GM19467 (cell line): ENCODE results near the gene VWA3A.
"Not testable (repeated sequence)": the region's sequence is repeated elsewhere in the genome, so short reads cannot be mapped to it uniquely, and the experiment has no call there.

Experiments
- ATAC-seq: cut with Tn5 transposase; IDR thresholded peaks from one replicate; pipeline ENCODE4 v1.9.1; 2021; ENCODE audit warnings: mild to moderate bottlenecking, moderate library complexity; ENCODE audit not compliant: unreplicated experiment

The VWA3A gene, protein sequence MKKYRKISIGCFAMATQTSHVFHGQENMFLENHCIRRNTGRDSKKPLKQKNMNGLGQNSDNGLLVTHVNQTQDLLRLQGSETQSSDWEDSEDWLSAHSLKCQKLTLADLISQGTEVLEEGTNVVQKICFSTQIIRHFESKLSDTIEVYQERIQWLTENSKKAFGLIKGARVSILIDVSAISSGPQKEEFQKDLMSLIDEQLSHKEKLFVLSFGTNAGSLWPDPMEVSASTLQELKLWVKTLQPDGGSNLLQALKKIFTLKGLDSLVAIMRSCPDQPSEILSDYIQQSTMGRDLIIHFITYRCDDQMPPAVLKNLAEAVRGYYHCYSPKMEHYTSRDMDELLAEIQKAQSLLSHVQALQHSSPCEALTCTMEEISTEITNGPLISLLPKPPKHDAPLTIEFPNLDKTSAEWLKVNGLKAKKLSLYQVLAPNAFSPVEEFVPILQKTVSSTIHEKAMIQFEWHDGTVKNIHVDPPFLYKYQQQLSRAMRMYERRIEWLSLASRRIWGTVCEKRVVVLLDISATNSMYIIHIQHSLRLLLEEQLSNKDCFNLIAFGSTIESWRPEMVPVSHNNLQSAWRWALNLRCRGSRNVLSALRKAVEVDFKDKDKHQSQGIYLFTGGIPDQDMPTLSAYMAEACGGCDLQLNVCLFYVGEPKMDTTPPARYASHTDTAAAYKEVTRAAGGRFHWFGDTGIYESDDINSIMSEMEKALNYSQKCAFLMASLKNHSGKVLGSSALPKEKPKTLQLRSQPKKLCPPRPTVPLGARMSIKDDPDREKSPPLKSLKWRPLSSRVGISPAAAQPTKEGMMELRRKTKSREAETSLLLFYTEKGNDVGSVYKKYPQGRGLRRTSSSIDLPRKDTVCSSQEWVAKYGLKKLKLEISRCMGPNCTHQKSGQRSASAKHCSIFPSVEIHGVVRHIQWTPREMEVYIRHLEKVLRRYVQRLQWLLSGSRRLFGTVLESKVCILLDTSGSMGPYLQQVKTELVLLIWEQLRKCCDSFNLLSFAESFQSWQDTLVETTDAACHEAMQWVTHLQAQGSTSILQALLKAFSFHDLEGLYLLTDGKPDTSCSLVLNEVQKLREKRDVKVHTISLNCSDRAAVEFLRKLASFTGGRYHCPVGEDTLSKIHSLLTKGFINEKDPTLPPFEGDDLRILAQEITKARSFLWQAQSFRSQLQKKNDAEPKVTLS

DNA sequence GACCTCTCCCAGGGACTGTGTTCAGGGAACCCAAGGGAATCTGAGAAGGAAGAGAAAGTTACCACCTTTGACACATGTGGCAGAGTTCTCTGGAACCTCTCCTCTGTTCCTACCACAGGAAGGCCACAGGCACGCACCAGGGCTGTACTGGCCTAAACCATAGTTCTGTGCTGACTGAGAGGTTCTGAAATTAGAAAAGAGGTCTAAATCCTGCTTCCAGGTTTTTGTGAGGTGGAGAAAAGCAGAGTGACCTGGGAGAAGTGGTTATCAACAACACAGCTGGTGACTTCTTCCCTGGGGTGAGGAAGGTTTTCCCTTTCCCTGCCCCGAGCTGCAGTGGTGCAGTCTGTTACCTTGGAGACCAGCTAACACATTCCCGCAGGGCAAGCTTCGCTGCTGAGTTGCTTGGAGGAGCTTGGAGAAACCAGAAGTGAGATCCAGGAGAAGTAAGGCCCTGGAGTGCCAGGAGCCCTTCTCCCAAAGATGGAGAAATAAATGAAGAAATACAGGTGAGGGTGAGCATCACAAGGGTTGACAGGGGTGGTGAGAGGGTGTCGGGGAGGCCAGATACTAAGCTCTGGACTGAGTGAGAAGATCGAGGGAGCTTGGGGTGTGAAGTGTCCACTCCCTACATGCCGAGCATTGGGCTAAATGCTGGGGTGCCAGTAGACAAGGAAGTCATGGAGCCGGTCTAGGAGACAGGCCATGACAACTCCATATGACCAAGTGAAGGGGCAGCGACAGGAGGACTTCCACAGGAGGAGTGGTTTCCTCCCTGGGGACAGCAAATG lies at the start of gene VWA3A:
Gene VWA3A (plus strand): TSS at position 399 of the 791 bp plus-strand sequence. CDS start 97 bp downstream, at position 496.
- ATAC-seq: no peak

DNA sequence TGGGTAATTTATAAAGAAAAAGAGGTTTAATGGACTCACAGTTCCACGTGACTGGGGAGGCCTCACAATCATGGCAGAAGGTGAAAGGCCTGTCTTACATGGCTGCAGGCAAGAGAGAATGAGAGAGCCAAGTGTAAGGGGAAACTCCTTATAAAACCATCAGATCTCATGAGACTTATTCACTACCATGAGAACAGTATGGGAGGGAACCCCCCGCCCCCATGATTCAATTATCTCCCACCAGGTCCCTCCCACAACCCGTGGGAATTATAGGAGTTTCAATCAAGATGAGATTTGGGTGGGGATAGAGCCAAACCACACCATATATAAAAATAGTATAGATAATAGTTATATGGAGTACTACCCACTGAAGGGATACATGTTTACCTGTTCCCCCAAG lies 48.5 kb upstream of the VWA3A start:
- ATAC-seq: not testable (repeated sequence)

DNA sequence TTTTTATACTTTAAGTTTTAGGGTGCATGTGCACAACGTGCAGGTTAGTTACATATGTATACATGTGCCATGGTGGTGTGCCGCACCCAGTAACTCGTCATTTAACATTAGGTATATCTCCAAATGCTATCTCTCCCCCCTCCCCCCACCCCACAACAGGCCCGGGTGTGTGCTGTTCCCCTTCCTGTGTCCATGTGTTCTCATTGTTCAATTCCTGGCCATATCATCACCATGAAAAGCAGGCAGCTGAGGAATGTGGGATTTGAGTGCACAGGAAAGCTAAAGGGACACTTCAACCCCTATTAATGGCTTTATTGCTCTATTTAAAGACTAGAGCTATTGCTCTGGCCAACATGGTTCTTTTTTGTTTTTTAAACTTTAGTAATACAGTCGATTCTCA lies 46.5 kb upstream of the VWA3A start:
- not testable (repeated sequence) for ATAC-seq

DNA sequence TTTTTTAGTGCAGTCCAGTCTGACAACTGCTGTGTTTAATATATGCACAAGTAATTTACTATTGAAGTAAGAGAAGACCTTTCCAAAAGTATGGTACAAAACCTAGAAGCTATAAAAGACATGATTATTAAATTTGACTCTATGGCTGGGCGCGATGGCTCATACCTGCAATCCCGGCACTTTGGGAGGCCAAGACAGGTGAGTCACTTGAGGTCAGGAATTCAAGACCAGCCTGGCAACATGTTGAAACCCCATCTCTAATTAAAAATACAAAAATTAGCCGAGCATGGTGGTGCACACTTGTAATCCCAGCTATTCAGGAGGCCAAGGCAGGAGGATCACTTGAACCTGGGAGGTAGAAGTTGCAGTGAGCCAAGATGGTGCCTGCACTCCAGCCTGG lies 41.4 kb upstream of the VWA3A start:
- ATAC-seq: no peak

DNA sequence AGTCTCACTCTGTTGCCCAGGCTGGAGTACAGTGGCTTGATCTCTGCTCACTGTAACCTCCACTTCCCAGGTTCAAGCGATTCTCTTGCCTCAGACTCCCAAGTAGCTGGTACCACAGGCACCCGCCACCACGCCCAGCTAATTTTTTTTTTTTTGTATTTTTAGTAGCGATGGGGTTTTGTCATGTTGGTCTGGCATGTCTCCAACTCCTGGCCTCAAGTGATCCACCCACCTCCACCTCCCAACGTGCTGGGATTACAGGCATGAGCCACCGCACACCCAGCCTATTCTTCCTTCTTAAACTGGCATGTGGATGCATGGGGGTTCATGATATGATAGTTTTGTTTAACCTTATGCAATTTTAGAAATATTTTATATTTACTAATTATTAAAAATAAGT lies 39.4 kb upstream of the VWA3A start:
- ATAC-seq: no peak

DNA sequence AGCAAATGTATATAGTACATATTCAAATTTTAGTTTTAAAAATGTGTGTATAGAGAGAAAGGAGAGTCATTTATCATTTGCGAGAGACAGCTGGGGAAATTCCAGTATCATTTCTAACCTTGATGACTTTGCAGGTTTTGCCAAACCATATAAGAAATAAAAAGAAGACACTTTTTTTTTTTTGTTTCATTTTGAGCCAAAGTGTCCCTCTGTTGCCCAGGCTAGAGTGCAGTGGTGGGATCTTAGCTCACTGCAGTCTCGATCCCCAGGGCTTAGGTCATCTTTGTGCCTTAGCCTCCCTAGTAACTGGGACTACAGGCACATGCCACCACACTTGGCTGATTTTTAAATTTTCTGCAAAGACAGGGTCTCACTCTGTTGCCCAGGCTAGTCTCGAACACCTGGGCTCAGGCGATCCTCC lies 38.4 kb upstream of the VWA3A start:
- no peak for ATAC-seq

DNA sequence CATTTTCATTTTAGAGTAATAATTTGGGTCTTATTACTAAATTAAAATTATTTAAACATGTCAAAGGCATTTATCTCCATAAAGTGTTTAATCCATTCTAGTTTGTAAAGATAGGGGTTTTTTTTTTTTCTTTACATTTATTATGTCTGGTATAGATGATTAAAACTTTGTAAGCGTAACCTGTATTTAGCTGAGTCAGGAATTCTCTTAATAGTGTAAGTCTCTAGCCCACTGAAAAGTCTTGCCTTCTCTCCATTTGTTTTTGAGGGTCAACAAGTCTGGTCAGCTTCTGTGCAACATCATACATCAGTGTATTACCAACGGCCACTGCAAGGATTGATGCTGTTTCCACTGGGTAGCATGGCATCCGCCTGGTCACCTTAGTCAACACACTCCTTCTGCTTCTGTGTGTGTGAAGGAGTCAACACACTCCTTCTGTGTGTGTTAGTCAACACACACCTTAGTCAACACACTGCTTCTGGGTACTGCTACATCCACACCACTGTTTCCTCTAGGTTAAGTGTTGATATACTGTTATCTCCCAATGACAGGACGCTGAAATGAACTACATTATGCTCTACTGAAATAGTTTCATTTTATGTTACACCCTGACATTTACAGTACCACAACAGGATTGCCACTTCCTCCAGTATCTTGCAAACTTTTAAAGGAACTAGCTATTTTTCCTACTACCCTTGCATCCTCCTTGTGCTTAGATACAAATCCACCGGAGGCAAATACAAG lies 37.3 kb upstream of the VWA3A start:
- ATAC-seq: no peak

DNA sequence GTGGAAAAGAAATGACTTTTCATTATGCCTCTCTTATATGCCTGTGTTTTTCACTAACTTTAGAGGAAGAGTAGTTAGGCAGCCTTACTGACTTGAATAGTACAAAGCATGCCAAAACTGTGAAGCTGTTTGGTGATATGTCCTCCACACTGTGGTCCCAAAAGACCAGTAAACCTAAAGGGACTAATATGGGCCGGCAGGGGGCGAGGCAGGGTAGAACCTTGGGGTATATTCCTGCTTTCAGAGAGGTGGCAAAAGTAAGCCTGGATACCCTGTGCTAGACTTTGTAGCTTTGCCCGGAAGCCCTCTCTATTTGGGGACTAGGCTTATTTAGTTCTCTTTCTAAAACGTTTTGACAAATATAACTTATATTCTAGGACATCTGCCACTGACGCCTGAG lies 36.5 kb upstream of the VWA3A start:
- ATAC-seq: no peak

DNA sequence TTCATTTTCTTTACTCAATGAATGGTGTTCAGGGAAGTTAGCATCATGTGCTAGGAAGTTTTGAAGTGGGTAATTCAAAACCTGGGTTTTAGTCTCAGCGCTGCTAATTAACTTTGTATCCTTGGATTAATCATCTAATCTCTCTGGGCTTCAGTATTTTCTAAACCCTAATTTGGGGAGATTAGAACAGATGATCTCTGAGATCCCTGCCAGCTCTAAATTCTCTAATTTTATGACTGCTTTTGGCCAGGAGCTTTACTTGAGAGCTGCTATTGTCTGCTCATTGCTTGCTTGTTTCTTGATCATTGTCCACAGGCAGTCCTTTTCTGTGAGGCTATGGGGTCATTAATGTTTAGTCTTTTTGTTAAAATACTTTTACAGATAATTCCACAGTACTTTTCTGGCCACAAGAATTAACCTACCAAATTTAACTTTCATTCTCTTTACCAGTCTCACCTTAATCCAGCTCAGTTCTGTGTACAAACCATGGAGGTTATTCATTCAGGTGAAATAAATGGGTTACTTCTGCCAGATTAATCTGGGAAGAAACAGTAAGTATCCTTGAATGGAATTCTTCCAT lies 28.4 kb upstream of the VWA3A start:
- ATAC-seq: no peak

DNA sequence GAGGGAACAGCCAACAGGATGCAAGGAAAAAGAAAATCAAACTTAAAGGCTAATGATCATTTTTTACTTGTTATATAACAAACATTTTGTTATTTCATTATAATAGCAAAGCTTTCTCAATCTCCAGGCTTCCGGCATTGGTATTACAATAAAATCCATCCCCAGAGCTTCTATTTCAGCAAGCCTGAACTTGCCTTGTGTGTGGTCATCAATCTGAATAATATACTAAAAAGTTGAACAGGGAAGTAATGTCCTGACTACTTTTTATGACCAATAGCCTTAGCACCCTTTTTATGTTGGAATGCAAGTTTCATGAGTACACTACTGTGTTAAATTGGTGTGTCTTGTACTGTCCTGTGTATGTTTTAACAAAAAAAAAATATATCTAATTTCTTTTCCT lies 27.1 kb upstream of the VWA3A start:
- no peak for ATAC-seq

DNA sequence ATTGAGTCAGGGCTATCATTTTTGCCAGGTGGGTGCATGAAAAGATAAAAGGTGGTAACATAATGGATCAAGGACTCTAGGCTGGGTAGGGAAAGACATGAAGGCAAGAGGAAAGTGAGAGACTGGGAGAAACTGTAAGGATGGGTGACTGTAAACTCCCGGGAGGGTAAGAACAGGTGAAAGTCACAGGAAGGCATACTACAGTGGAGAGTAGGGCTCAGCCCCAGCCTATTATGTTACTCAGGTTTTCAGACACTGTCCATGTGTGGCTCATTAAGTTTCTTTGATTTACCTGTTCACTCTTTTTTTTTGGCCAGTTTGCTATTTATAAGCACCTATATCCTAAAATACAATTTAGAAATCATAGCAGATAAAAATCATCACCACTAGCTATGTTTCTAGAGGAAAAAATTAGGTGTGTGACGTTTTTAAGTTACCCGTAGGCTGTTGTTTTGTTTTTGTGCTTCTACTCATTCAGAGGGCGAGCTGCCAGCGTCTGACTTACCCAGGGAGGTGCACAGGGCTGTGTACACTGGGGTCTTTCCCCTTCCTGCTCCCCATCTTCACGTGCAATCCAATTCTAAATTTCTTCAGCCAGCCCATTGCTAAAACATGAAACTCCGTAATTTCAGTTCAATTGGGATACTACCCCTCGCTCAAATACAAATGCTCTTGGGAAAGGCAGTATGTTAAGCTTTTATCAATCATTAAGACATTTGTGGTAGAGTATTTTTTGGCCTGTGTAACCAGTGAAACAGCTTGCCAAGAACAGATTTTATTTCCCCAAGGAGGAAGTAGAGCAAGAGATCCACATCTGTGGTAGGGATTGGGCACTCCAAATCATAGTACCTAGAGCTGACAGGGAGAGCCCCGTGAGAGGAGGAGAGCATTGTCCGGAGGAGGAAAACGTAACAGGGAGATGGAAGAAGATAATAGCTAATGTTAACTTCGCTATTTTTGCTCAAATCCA lies 21.7 kb upstream of the VWA3A start:
- ATAC-seq: no peak

DNA sequence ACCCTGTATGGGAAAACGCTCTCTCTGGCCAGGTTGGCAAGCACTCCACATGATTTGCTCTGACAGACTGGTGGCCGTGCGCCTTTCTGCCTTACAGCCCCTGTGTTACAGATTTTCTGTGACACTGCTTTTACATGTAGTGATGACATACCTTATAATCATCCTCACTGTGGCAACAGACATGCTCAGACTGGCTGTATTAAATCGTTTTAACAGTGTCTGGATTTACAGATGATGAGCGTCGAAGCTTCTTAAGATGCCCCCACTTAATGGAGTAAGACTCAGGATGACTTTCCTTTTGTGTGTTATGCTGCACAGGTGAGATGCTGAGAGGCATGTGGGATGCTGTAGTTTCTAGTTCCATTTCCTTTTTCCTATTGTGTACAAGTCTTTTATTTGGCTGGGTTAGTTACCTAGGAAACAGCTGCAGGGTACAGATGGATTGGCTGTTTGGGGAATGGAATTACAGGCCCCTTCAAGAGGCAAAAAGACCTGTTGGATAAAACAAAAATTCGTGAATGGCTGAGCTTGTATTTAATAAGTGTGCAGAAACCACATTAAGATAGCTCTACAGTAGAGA lies 20.9 kb upstream of the VWA3A start:
- ATAC-seq: no peak

DNA sequence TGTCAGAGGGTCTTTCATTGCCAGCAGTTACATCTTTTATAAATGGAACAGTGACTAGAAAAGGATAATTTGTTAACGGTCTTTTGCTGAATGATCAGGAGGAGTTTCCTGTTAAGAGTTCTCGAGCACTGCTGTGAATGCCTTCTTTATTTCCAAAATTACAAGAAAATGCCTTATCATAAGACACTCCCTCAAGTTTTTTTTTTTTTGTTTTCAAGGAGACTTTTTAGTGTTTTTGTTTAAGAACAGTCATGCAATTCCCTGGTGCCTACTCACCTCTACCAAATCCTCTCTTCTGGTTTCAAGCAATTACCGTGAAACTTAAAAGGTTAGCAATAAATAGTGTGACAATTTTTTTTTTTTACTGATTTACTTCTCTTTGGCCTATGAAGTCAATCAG lies 19.0 kb upstream of the VWA3A start:
- no peak for ATAC-seq

DNA sequence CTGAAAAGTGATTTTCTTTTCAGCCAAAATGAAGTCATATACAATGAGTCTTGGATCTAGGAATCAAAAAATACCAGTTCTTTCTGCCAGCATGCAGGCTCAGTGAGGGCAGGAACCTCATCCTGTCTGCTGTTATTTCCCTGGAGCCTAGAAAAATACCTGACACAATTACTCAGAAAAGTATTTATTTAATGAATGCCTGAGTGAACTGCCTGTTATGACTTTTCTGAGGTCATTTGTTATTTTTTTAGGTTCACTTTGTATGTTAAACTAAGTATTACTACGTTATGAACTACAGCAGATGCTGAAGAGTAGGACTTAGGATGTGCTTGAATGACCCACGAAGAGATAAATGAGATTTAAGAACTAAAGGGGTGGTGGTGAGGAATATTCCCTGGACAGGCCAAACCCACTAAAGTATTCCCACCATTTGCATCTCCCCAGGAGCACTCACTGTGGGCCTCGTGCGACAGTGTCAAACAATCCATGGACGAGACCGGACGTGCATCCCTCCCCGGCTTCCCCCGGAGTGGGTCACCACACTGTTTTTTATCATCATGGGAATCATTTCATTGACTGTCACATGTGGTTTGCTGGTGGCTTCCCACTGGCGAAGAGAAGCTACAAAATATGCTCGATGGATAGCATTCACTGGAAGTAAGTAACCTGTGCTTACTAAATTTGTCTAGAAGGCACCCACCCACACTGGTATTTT lies 17.1 kb upstream of the VWA3A start:
- ATAC-seq: no peak

DNA sequence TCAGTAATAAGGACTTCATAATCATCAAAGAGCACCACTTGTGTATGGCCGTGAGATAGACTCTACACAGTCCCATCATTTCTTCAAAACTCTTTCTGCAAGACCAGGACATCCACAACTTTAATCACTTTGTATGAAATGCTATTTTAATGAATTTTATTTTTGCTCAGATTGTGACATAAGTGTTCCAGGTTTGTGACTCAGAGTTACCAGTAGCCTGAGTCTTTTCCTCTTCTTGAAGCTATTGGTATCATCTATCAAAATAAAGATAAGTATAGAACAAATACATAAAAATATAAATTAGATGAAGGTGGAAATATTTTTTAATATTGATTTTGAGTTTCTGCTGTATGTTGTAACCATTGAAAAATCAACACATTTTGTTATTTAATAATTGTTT lies 16.6 kb upstream of the VWA3A start:
- no peak for ATAC-seq

DNA sequence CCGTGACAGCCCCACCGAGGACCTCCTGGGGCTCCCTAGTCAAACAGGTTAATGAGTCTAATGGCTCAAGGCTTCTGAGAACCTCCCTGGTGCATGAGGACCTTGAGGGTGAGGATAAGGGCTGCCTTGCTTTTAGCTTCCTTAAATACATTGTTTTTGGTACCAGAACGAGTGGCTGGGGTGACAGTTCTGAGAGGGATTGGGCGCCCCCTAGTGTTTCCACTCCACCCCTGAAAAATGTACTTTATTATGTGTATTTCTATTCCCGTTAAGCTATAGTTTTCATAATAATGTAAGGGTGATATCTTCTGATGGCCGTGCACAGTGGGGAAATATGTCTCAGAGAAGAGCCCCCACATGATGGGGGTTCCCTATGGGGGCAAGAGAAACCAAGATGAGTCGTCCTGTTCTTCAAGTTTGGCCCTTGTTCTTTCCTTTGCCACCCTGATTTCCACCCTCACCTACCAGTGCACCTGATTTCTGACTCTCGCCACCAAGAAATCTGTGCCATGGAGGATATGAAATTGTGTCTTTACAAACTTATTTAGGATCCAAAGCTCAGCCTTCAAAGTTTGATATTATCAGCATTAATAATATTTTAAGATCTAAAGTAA lies 14.5 kb upstream of the VWA3A start:
- no peak for ATAC-seq

DNA sequence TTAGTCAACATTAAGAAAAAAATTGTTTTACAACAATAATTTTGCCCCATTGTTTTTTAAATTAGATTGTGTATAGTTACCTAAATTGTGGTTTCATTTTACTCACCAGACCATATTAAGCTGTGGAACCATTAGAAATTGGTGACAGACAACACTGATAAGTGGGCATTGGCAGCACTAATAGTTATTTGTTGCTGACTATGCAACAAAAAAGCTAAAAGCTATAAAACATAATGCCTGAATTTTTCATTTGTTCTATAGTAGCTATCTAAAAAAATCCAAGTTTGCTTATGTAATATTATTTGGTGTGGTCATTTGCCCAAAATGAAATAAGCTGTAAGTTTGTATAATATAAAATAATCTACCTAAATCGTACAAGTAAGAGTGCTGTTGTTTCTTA lies 13.7 kb upstream of the VWA3A start:
- ATAC-seq: no peak
